Measurements from ENCODE around the gene PTPRS. TPM values are rescaled to one million over a fixed set of nuclear protein-coding genes. Genes with fewer than 3 reads are reported as not detected.

The PTPRS gene
- total RNA-seq, 1 experiment from 2014 or later, result 215 TPM

DNA sequence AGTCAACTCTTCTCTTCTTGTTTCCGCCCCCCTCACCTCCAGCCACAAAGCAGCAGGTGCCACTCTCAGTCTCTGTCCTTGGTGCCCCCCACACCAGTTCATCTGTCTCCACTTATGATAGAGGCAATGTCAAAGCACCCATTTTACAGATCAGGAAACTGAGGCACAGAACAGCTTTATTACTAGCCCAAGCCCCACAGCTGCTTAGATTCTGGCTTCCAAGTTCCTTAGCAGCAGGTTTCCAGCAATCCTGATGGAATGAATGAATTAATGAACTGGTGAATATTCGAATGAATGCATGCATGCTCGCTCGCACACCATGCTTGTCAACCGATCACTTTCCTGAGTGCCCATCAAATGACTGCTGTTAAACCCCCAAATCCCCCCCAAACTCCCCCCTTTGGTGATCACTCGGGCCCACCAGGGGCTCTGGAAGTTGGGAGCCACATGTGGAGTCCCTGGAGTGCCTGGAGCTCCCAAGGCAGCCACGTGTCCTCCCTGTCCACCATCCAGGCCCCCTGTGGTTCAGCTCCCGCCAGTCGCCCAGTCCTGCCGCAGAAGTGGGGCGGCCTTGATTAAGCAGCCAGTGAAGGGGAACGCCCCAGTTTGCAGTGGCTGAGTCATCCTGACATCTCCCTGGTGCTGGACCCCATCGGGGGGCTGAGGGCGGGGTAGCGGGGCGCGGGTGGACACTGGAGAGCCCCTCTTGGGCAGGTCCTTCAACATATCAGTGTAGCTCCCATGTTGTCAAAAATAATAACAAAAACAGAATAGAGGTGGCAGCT lies 6.8 kb downstream of the PTPRS start:
- H3K4me3 ChIP-seq (ENCODE audit: low read depth, low read length, poor library complexity, severe bottlenecking), result no peak overlapping the region
- ChIA-PET POLR2A (ENCODE audit: low non-redundant PET) (no interaction called here), CTCF (no interaction called here)
- no peaks in the 10 kb centered on the region for H3K27me3 ChIP-seq (replicated peaks; ENCODE audit: insufficient read depth, low read depth, low read length, poor library complexity)
- no peak overlapping the region for H3K27ac ChIP-seq (ENCODE audit: low read depth, low read length, poor library complexity, severe bottlenecking)
- no TSS peak for BruUV-seq (replicated peaks)
- H3K9me3 ChIP-seq (ENCODE audit: low read depth, low read length, poor library complexity, severe bottlenecking), result no peaks in the 10 kb centered on the region
- peaks cover 7% of the 10 kb centered on the region for H3K4me1 ChIP-seq (ENCODE audit: insufficient read depth, low read length, poor library complexity, severe bottlenecking)
- intact Hi-C loops (cut with micrococcal nuclease; ENCODE audit: unreplicated experiment), result no loop called here
- DNase-seq (ENCODE audit: low spot score), result no peak
- no peak for TF ChIP-seq EZH2 (IDR thresholded peaks at IDR 0.05; ENCODE audit: borderline replicate concordance, low read depth, low read length, poor library complexity, severe bottlenecking)
- TF ChIP-seq, protein P1, sequence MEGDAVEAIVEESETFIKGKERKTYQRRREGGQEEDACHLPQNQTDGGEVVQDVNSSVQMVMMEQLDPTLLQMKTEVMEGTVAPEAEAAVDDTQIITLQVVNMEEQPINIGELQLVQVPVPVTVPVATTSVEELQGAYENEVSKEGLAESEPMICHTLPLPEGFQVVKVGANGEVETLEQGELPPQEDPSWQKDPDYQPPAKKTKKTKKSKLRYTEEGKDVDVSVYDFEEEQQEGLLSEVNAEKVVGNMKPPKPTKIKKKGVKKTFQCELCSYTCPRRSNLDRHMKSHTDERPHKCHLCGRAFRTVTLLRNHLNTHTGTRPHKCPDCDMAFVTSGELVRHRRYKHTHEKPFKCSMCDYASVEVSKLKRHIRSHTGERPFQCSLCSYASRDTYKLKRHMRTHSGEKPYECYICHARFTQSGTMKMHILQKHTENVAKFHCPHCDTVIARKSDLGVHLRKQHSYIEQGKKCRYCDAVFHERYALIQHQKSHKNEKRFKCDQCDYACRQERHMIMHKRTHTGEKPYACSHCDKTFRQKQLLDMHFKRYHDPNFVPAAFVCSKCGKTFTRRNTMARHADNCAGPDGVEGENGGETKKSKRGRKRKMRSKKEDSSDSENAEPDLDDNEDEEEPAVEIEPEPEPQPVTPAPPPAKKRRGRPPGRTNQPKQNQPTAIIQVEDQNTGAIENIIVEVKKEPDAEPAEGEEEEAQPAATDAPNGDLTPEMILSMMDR (conservative IDR thresholded peaks at IDR 0.05; ENCODE audit: low read depth, low read length), result no peak
- H3K36me3 ChIP-seq (ENCODE audit: insufficient read depth, low read length, poor library complexity, severe bottlenecking), result no peaks in the 10 kb centered on the region

DNA sequence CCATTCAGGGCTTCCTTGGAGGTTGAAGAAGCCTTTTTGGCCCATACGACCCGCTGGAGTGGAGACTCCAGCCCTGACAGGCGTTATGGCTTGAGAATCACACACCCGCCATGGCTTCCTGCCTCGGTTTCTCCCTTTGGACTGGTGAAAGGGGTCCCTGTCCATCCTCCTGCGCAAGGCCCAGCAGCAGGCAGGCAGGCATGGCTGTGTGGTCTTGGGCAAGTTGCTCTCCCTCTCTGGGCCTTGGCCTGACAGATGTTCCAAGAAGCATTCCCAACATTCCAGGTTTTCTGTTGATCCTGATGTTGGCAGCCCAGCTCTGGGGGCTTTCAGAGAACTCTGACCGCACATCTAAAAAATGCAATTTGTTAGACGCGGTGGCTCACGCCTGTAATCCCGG lies 8.1 kb downstream of the PTPRS start:
- no peaks in the 10 kb centered on the region for H3K9me3 ChIP-seq (ENCODE audit: low read depth, low read length, poor library complexity, severe bottlenecking)
- H3K4me1 ChIP-seq (ENCODE audit: insufficient read depth, low read length, poor library complexity, severe bottlenecking), result no peaks in the 10 kb centered on the region
- no TSS peak for BruUV-seq (replicated peaks)
- ChIA-PET CTCF (no interaction called here), POLR2A (ENCODE audit: low non-redundant PET) (no interaction called here)
- no peak overlapping the region for H3K27ac ChIP-seq (ENCODE audit: low read depth, low read length, poor library complexity, severe bottlenecking)
- DNase-seq (ENCODE audit: low spot score), result no peak
- no peaks in the 10 kb centered on the region for H3K36me3 ChIP-seq (ENCODE audit: insufficient read depth, low read length, poor library complexity, severe bottlenecking)
- H3K27me3 ChIP-seq (replicated peaks; ENCODE audit: insufficient read depth, low read depth, low read length, poor library complexity), result no peaks in the 10 kb centered on the region
- intact Hi-C loops (cut with micrococcal nuclease; ENCODE audit: unreplicated experiment), result no loop called here
- no peak overlapping the region for H3K4me3 ChIP-seq (ENCODE audit: low read depth, low read length, poor library complexity, severe bottlenecking)
- TF ChIP-seq EZH2 (IDR thresholded peaks at IDR 0.05; ENCODE audit: borderline replicate concordance, low read depth, low read length, poor library complexity, severe bottlenecking), result no peak
- TF ChIP-seq, protein P1 (conservative IDR thresholded peaks at IDR 0.05; ENCODE audit: low read depth, low read length), result no peak

DNA sequence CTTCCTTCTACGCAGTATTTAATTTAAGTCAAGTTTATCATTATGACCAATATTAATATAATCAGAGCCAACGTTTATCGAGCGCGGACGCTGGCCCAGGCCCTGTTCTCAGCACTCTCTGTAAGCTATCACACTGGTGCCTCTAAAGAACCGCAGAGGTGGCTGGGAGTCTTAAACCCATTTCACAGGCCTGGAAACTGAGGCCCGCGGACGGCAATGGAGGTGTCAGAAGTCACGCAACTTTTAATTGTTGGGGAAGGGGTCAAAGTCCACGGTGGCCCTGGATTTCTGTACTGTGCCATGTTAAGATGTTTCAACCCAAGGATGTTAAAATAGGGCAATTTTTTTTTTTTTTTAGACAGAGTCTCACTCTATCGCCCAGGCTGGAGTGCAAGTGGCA lies 8.8 kb downstream of the PTPRS start:
- Histone ChIP-seq H3K27ac (ENCODE audit: low read depth, low read length, poor library complexity, severe bottlenecking) (no peak overlapping the region), H3K4me3 (ENCODE audit: low read depth, low read length, poor library complexity, severe bottlenecking) (no peak overlapping the region), H3K36me3 (ENCODE audit: insufficient read depth, low read length, poor library complexity, severe bottlenecking) (no peaks in the 10 kb centered on the region), H3K27me3 (replicated peaks; ENCODE audit: insufficient read depth, low read depth, low read length, poor library complexity) (no peaks in the 10 kb centered on the region), H3K4me1 (ENCODE audit: insufficient read depth, low read length, poor library complexity, severe bottlenecking) (no peaks in the 10 kb centered on the region), H3K9me3 (ENCODE audit: low read depth, low read length, poor library complexity, severe bottlenecking) (no peaks in the 10 kb centered on the region)
- TF ChIP-seq, protein P1 (conservative IDR thresholded peaks at IDR 0.05; ENCODE audit: low read depth, low read length), result no peak
- TF ChIP-seq EZH2 (IDR thresholded peaks at IDR 0.05; ENCODE audit: borderline replicate concordance, low read depth, low read length, poor library complexity, severe bottlenecking), result no peak
- ChIA-PET POLR2A (ENCODE audit: low non-redundant PET) (no interaction called here), CTCF (no interaction called here)
- no peak for DNase-seq (ENCODE audit: low spot score)
- no TSS peak for BruUV-seq (replicated peaks)
- intact Hi-C loops (cut with micrococcal nuclease; ENCODE audit: unreplicated experiment), result no loop called here

Measured in A673 (cell line).